HepG2 (cell line): ENCODE measurements around the gene STK32B. TPM values are rescaled to one million over a fixed set of nuclear protein-coding genes. Genes with fewer than 3 reads are reported as not detected.
A peak's percentile ranks its signal among the peaks of the same experiment; 100 is the strongest.

Experiments used
- ATAC-seq: fragments of 200-7000 bp; cut with Tn5 transposase; 3 replicates; pipeline ENCODE4 v1.9.1; 2020; ENCODE audit warnings: mild to moderate bottlenecking, moderate library complexity
- BruUV-seq: library from RNA; stranded (reverse); fragments of 400-500 nt; replicated peaks from 2 replicates; lab custom pipeline; 2021; lab: Mats Ljungman, UMichigan
- CTCF ChIA-PET: fragments of 300-600 bp; formaldehyde crosslinking; extraction: SDS; loops from one replicate; lab custom pipeline; 2021; ENCODE audit warnings: low total read pairs, inconsistent platforms, low intra/inter-chr PET ratio; lab: Yijun Ruan, JAX
- POLR2A ChIA-PET: fragments of 350-600 bp; sonication (Branson Sonifier 250); formaldehyde crosslinking; loops from one replicate; lab custom pipeline; 2020; ENCODE audit warnings: antibody characterized with exemption, inconsistent platforms; lab: Yijun Ruan, JAX
- DNase-seq: peaks from one replicate; pipeline ENCODE4 v3.0.0-alpha.2; 2015; ENCODE audit warnings: low spot score
- FAIRE-seq: peaks from 3 replicates; lab custom pipeline; 2011; peaks lifted over from hg19 to GRCh38; lab: Jason Lieb, UNC
- H2AFZ ChIP-seq: one replicate; pipeline ENCODE4 v1.6.1; 2011; ENCODE audit warnings: low read length, inconsistent platforms
- H3K27ac ChIP-seq: fragments of 300-600 bp; 3 replicates; pipeline ENCODE4 v1.8.0; 2011; ENCODE audit warnings: mixed run types, mild to moderate bottlenecking, mixed read lengths, low read length, inconsistent platforms; ENCODE audit not compliant: insufficient read depth; ENCODE audit errors: extremely low read length
- H3K27me3 ChIP-seq, 2 experiments: fragments of 200-600 bp in 1 of 2; 2 replicates in 1 of 2; 3 replicates in 1 of 2; pipeline versions ENCODE4 v1.6.0 to v1.8.0; 2011; ENCODE audit warnings: low read length in 2 of 2, mild to moderate bottlenecking in 2 of 2, moderate library complexity in 2 of 2, inconsistent platforms in 1 of 2; ENCODE audit not compliant: insufficient read depth in 2 of 2, control insufficient read depth in 1 of 2
- H3K36me3 ChIP-seq, 2 experiments: fragments of 200-600 bp in 1 of 2; replicated peaks in 1 of 2; 2 replicates in 1 of 2; 3 replicates in 1 of 2; pipeline versions ENCODE4 v1.5.1 to v1.8.0; 2011; ENCODE audit warnings: low read length in 2 of 2, inconsistent platforms in 1 of 2; ENCODE audit not compliant: insufficient read depth in 2 of 2, control insufficient read depth in 1 of 2
- H3K4me1 ChIP-seq: 2 replicates; pipeline ENCODE4 v1.5.1; 2012; ENCODE audit warnings: low read length, inconsistent platforms; ENCODE audit not compliant: insufficient read depth
- H3K4me2 ChIP-seq: 2 replicates; pipeline ENCODE4 v1.6.0; 2011; ENCODE audit warnings: low read depth, low read length, inconsistent platforms
- H3K4me3 ChIP-seq, 3 experiments: fragments of 200-600 bp in 1 of 3; sonication (generic), shearing (Covaris generic) in 1 of 3; replicated peaks in 1 of 3; 2 replicates each; pipeline ENCODE4 v1.5.1; 2011 to 2016; ENCODE audit warnings: low read length in 3 of 3, inconsistent platforms in 2 of 3, low read depth in 2 of 3, mild to moderate bottlenecking in 2 of 3, control low read depth in 1 of 3, mixed read lengths in 1 of 3; ENCODE audit not compliant: insufficient read depth in 1 of 3
- H3K79me2 ChIP-seq: one replicate; pipeline ENCODE4 v1.6.1; 2011; ENCODE audit warnings: low read length, inconsistent platforms; ENCODE audit not compliant: insufficient read depth
- H3K9ac ChIP-seq: 2 replicates; pipeline ENCODE4 v1.6.0; 2011; ENCODE audit warnings: mild to moderate bottlenecking, low read depth, low read length, inconsistent platforms; ENCODE audit not compliant: insufficient read depth
- H3K9me3 ChIP-seq: 2 replicates; pipeline ENCODE4 v1.5.1; 2012; ENCODE audit warnings: mild to moderate bottlenecking, low read length
- H4K20me1 ChIP-seq: 2 replicates; pipeline ENCODE4 v1.6.0; 2011; ENCODE audit warnings: inconsistent platforms, mild to moderate bottlenecking, low read length, moderate library complexity; ENCODE audit not compliant: insufficient read depth
- FOXK2 ChIP-seq: fragments of 450-650 bp; IDR thresholded peaks from 2 replicates; pipeline ENCODE4 v1.6.1; 2016
- HMGXB4 ChIP-seq, 2 experiments: sonication (generic) in 1 of 2; formaldehyde crosslinking in 1 of 2; IDR thresholded peaks; 2 replicates each; pipeline versions ENCODE4 v1.4.0 to v1.6.1; 2018 to 2020; ENCODE audit warnings: missing genetic modification reagents in 2 of 2, borderline replicate concordance in 1 of 2, low read depth in 1 of 2, mild to moderate bottlenecking in 1 of 2, missing biosample characterization in 1 of 2
- KAT7 ChIP-seq: IDR thresholded peaks from 2 replicates; pipeline ENCODE4 v1.6.1; 2018; ENCODE audit warnings: borderline replicate concordance, missing compliant biosample characterization
- MATR3 ChIP-seq: sonication (generic); formaldehyde crosslinking; IDR thresholded peaks from 2 replicates; pipeline ENCODE4 v1.4.0; 2020; ENCODE audit warnings: missing genetic modification reagents
- MLLT10 ChIP-seq: sonication (generic); formaldehyde crosslinking; IDR thresholded peaks from 2 replicates; pipeline ENCODE4 v1.4.0; 2020; ENCODE audit warnings: missing genetic modification reagents
- PHF20 ChIP-seq: sonication (generic); formaldehyde crosslinking; IDR thresholded peaks from 2 replicates; pipeline ENCODE4 v1.5.0; 2020; ENCODE audit warnings: mild to moderate bottlenecking, missing genetic modification reagents
- SNRNP70 ChIP-seq: fragments of 200-400 bp; formaldehyde crosslinking; IDR thresholded peaks from 2 replicates; pipeline ENCODE4 v1.6.1; 2017; ENCODE audit warnings: mild to moderate bottlenecking, low read depth, low read length, moderate library complexity
- SP4 ChIP-seq: sonication (generic); formaldehyde crosslinking; IDR thresholded peaks from 2 replicates; pipeline ENCODE4 v1.8.1; 2023; ENCODE audit warnings: mild to moderate bottlenecking, missing genetic modification reagents
- YEATS4 ChIP-seq: sonication (generic); formaldehyde crosslinking; IDR thresholded peaks from 2 replicates; pipeline ENCODE4 v1.4.0; 2020; ENCODE audit warnings: missing genetic modification reagents, borderline replicate concordance
- YY1 ChIP-seq: IDR thresholded peaks from 2 replicates; pipeline ENCODE4 v1.6.1; 2011; ENCODE audit warnings: low read length, low read depth, moderate library complexity, mild to moderate bottlenecking; ENCODE audit not compliant: insufficient read depth, insufficient replicate concordance
- ZNF136 ChIP-seq: sonication (generic); formaldehyde crosslinking; IDR thresholded peaks from 2 replicates; pipeline ENCODE4 v1.8.1; 2022; ENCODE audit warnings: low read depth, mild to moderate bottlenecking, moderate library complexity, missing genetic modification reagents
- ZNF235 ChIP-seq: sonication (generic); formaldehyde crosslinking; IDR thresholded peaks from 2 replicates; pipeline ENCODE4 v1.8.1; 2023; ENCODE audit warnings: mild to moderate bottlenecking, missing genetic modification reagents, borderline replicate concordance
- ZNF891 ChIP-seq: sonication (generic); formaldehyde crosslinking; IDR thresholded peaks from 2 replicates; pipeline ENCODE4 v1.5.0; 2020; ENCODE audit warnings: mild to moderate bottlenecking, missing genetic modification reagents
- WGBS: methylation state at CpG from one replicate; pipeline ENCODE4 v1.1.6; 2017; ENCODE audit warnings: low lambda C conversion rate; 5-methylcytosine and 5-hydroxymethylcytosine counted together
- in situ Hi-C: cut with HindIII; loops from 2 replicates; pipeline ENCODE4 v1.10.0; 2017; ENCODE audit warnings: low pct_unique_long_range_greater_than_20kb; ENCODE audit not compliant: extremely low pct_ligation_motif_present
- intact Hi-C: fragments of 100-400 bp; cut with micrococcal nuclease; formaldehyde crosslinking; loops from one replicate; pipeline ENCODE4 v1.10.0; 2022; ENCODE audit not compliant: unreplicated experiment
- polyA plus RNA-seq, 8 experiments: library from polyadenylated mRNA; depleted of rRNA in 3 of 8; stranded (reverse) in 7 of 8; unstranded in 1 of 8; fragments of >200 nt; fragmentation: Illumina TruSeq in 4 of 8; extraction: Trizol in 4 of 8; gene quantifications; 2 replicates each; pipeline versions ENCODE4 v1.2.1 to v1.2.3, GENCODE V29; 2011 to 2016; ENCODE audit warnings: low read depth in 4 of 8, missing spikeins in 1 of 8, mixed read lengths in 1 of 8; ENCODE audit not compliant: insufficient read depth in 1 of 8
- total RNA-seq, 5 experiments: library from RNA; depleted of rRNA; stranded (reverse); fragments of >200 nt; fragmentation: Illumina TruSeq; extraction: Trizol; gene quantifications; 2 replicates each; pipeline ENCODE4 v1.2.3, GENCODE V29; 2016; ENCODE audit warnings: low read depth in 1 of 5
- TF ChIP-seq, protein P1 (sequence below): sonication (generic); formaldehyde crosslinking; IDR thresholded peaks from 2 replicates; pipeline ENCODE4 v1.4.0; 2020; ENCODE audit warnings: mild to moderate bottlenecking, missing genetic modification reagents, borderline replicate concordance
- TF ChIP-seq, protein P2 (sequence below): sonication (generic); formaldehyde crosslinking; IDR thresholded peaks from 2 replicates; pipeline ENCODE4 v1.5.1; 2020; ENCODE audit warnings: mild to moderate bottlenecking, moderate library complexity, missing genetic modification reagents

Gene STK32B
- total and polyA plus RNA-seq, 2 of the 13 experiments (the other 11 are each of a cell fraction or from before 2014, with no cell fraction given), result not detected

DNA sequence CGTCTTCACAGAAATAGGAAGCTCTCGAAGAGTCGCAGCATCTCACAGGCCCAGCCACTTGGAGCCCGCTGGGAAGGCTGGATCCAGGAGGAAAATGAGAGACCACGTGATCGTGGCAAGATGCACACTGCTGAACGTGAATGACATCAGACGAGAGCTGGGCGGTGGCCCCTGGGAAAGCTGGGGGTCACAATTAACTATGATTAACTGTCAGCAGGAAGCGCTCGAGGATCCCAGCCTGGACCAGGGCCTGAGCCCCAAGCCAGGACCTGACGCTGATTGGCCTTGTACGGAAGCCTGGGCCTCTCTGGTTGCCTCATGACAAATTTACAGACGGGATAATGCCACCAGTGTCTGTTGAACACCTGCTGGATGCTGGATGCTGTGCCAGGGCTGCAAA lies 335.6 kb downstream of the STK32B start (continued):
- TF ChIP-seq HMGXB4 (CRISPR knock-in tag; IDR thresholded peaks at IDR 0.05; ENCODE audit: borderline replicate concordance in 1 of 2, low read depth in 1 of 2) (no peak), PHF20 (CRISPR knock-in tag) (no peak)
- TF ChIP-seq, protein P1, sequence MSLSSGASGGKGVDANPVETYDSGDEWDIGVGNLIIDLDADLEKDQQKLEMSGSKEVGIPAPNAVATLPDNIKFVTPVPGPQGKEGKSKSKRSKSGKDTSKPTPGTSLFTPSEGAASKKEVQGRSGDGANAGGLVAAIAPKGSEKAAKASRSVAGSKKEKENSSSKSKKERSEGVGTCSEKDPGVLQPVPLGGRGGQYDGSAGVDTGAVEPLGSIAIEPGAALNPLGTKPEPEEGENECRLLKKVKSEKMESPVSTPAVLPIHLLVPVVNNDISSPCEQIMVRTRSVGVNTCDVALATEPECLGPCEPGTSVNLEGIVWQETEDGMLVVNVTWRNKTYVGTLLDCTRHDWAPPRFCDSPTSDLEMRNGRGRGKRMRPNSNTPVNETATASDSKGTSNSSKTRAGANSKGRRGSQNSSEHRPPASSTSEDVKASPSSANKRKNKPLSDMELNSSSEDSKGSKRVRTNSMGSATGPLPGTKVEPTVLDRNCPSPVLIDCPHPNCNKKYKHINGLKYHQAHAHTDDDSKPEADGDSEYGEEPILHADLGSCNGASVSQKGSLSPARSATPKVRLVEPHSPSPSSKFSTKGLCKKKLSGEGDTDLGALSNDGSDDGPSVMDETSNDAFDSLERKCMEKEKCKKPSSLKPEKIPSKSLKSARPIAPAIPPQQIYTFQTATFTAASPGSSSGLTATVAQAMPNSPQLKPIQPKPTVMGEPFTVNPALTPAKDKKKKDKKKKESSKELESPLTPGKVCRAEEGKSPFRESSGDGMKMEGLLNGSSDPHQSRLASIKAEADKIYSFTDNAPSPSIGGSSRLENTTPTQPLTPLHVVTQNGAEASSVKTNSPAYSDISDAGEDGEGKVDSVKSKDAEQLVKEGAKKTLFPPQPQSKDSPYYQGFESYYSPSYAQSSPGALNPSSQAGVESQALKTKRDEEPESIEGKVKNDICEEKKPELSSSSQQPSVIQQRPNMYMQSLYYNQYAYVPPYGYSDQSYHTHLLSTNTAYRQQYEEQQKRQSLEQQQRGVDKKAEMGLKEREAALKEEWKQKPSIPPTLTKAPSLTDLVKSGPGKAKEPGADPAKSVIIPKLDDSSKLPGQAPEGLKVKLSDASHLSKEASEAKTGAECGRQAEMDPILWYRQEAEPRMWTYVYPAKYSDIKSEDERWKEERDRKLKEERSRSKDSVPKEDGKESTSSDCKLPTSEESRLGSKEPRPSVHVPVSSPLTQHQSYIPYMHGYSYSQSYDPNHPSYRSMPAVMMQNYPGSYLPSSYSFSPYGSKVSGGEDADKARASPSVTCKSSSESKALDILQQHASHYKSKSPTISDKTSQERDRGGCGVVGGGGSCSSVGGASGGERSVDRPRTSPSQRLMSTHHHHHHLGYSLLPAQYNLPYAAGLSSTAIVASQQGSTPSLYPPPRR (CRISPR knock-in tag), result no peak

- no peaks in the 10 kb centered on the region for H3K36me3 ChIP-seq
- 45% methylated on average over 5 of the region's 7 CpGs for WGBS
- DNase-seq (no peak), FAIRE-seq (no peak), ATAC-seq (peak; percentile 52; the same call in 2 of the 3 replicates)
- no peaks in the 10 kb centered on the region for H3K9me3 ChIP-seq
- ChIA-PET CTCF (no interaction called here), POLR2A (no interaction called here)
- no peaks in the 10 kb centered on the region for H3K4me1 ChIP-seq
- intact Hi-C loops, result no loop called here
- H3K79me2 ChIP-seq, result no peaks in the 10 kb centered on the region
- no peaks in the 10 kb centered on the region for H4K20me1 ChIP-seq
- no peak overlapping the region for H3K27ac ChIP-seq
- no TSS peak for BruUV-seq
- H3K4me3 ChIP-seq, result no peak overlapping the region
- no peaks in the 10 kb centered on the region for H3K27me3 ChIP-seq
- H3K4me2 ChIP-seq, result no peak overlapping the region
- no peak overlapping the region for H3K9ac ChIP-seq
- H2AFZ ChIP-seq, result no peak overlapping the region
- in situ Hi-C loops, result loop anchor here (5.0 kb wide), 1 partner anchor 335 kb away; the partner anchor contains the start of gene STK32B
- TF ChIP-seq SNRNP70, result no peak
- TF ChIP-seq YEATS4, result no peak
- TF ChIP-seq ZNF235 (CRISPR knock-in tag), result no peak
- no peak for TF ChIP-seq KAT7 (CRISPR knock-in tag)
- no peak for TF ChIP-seq MATR3
- no peak for TF ChIP-seq FOXK2
- TF ChIP-seq YY1, result no peak
- TF ChIP-seq MLLT10 (CRISPR knock-in tag), result no peak
- TF ChIP-seq, protein P2, sequence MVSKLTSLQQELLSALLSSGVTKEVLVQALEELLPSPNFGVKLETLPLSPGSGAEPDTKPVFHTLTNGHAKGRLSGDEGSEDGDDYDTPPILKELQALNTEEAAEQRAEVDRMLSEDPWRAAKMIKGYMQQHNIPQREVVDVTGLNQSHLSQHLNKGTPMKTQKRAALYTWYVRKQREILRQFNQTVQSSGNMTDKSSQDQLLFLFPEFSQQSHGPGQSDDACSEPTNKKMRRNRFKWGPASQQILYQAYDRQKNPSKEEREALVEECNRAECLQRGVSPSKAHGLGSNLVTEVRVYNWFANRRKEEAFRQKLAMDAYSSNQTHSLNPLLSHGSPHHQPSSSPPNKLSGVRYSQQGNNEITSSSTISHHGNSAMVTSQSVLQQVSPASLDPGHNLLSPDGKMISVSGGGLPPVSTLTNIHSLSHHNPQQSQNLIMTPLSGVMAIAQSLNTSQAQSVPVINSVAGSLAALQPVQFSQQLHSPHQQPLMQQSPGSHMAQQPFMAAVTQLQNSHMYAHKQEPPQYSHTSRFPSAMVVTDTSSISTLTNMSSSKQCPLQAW (CRISPR knock-in tag), result no peak
- no peak for TF ChIP-seq ZNF136 (CRISPR knock-in tag)
- no peak for TF ChIP-seq SP4
- TF ChIP-seq ZNF891 (CRISPR knock-in tag), result no peak
These were observed 336.2 kb downstream of the STK32B start for GRCh38 chr4:5387457-5387856.
